ENCODE data around the gene KRT5.
"Not testable (repeated sequence)": the region's sequence is repeated elsewhere in the genome, so short reads cannot be mapped to it uniquely, and the experiment has no call there.

KRT5 gene

GRCh38 chr12:52521175-52521567 lies 977 bp upstream of the KRT5 start:
- no peak for DNase-seq (ENCODE audit: low spot score)

GRCh38 chr12:52519387-52519703 lies 849 bp downstream of the KRT5 start:
- no peak for DNase-seq (ENCODE audit: low spot score)

- no peak for DNase-seq (ENCODE audit: low spot score)
These were observed 1.4 kb downstream of the KRT5 start for GRCh38 chr12:52518574-52519386.

GRCh38 chr12:52517888-52518287 lies 2.3 kb downstream of the KRT5 start:
- no peak for DNase-seq (ENCODE audit: low spot score)

- DNase-seq (ENCODE audit: low spot score) = no peak
These were observed 3.0 kb downstream of the KRT5 start for GRCh38 chr12:52517005-52517835.

- no peak for DNase-seq (ENCODE audit: low spot score)
These were observed 4.0 kb downstream of the KRT5 start for GRCh38 chr12:52515927-52516831.

GRCh38 chr12:52515319-52515646 lies 4.9 kb downstream of the KRT5 start:
- DNase-seq (ENCODE audit: low spot score) = no peak

- DNase-seq (ENCODE audit: low spot score) = no peak
These were observed 5.5 kb downstream of the KRT5 start for GRCh38 chr12:52514471-52515318.

GRCh38 chr12:52513736-52514135 lies 6.5 kb downstream of the KRT5 start:
- no peak for DNase-seq (ENCODE audit: low spot score)

GRCh38 chr12:52508211-52508610 lies 12.0 kb downstream of the KRT5 start:
- DNase-seq (ENCODE audit: low spot score) = no peak

- DNase-seq (ENCODE audit: low spot score) = peak; percentile 46
These were observed 13.1 kb downstream of the KRT5 start for GRCh38 chr12:52506858-52507715.

- no peak for DNase-seq (ENCODE audit: low spot score)
These were observed 17.3 kb downstream of the KRT5 start for GRCh38 chr12:52502877-52503276.

GRCh38 chr12:52501490-52501889 lies 18.7 kb downstream of the KRT5 start:
- no peak for DNase-seq (ENCODE audit: low spot score)

- not testable (repeated sequence) for DNase-seq (ENCODE audit: low spot score)
These were observed 19.6 kb downstream of the KRT5 start for GRCh38 chr12:52500574-52500973.

- no peak for DNase-seq (ENCODE audit: low spot score)
These were observed 20.2 kb downstream of the KRT5 start for GRCh38 chr12:52499806-52500560.

GRCh38 chr12:52498946-52499345 lies 21.2 kb downstream of the KRT5 start:
- DNase-seq (ENCODE audit: low spot score) = no peak

GRCh38 chr12:52497975-52498374 lies 22.2 kb downstream of the KRT5 start:
- no peak for DNase-seq (ENCODE audit: low spot score)

GRCh38 chr12:52496590-52497071 lies 23.6 kb downstream of the KRT5 start:
- peak; percentile 39 for DNase-seq (ENCODE audit: low spot score)

GRCh38 chr12:52496054-52496453 lies 24.1 kb downstream of the KRT5 start:
- DNase-seq (ENCODE audit: low spot score) = no peak

GRCh38 chr12:52495389-52495788 lies 24.8 kb downstream of the KRT5 start:
- no peak for DNase-seq (ENCODE audit: low spot score)

All from hepatic stellate cell (primary cell).